SH-SY5Y (cell line): ENCODE results near the gene CROCC.

ENCODE experiments used
- GATA2 ChIP-seq: IDR thresholded peaks from 2 replicates; pipeline ENCODE4 v1.6.1; 2011; ENCODE audit warnings: mild to moderate bottlenecking, low read depth, low read length
- GATA3 ChIP-seq: IDR thresholded peaks from 2 replicates; pipeline ENCODE4 v1.6.1; 2011; ENCODE audit warnings: low read depth, mild to moderate bottlenecking, low read length, moderate library complexity

DNA sequence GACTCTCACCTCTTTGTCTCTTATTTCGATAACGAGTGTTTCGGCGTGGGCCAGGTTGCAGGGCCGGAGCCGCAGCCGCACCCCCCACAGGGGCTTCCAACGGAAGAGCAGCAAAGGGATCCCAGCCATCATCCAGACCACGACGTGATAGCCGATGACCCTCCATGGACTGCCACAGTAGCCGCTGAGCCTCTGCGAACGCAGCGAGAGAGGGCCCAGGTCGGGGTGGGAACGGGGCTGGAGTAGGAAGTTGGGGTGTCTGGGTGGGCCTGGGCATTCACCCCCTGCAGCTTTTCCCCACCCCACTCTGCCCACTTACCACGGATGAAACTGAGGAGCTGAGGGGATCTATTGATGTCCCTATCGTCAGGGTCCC lies 83.6 kb downstream of the CROCC start:
- no peak for TF ChIP-seq GATA2
- TF ChIP-seq GATA3 = no peak
